K562 (cell line): Measurements from ENCODE around the gene RPF1. TPM values are rescaled to one million over a fixed set of nuclear protein-coding genes. Genes with fewer than 3 reads are reported as not detected.
A peak's percentile ranks its signal among the peaks of the same experiment; 100 is the strongest.

Experiments used
- CBFB ChIP-seq: sonication (generic); formaldehyde crosslinking; IDR thresholded peaks from 2 replicates; pipeline ENCODE4 v1.4.0; 2020; ENCODE audit warnings: mild to moderate bottlenecking, missing genetic modification reagents
- CBX2 ChIP-seq: fragments of 200-600 bp; sonication (generic); IDR thresholded peaks from one replicate; pipeline ENCODE4 v1.6.1; 2012; ENCODE audit warnings: mild to moderate bottlenecking, low read length, inconsistent platforms; ENCODE audit not compliant: insufficient read depth, poor library complexity, severe bottlenecking
- E2F6 ChIP-seq, 2 experiments: IDR thresholded peaks; 2 replicates each; pipeline ENCODE4 v1.6.1; 2011; ENCODE audit warnings: borderline replicate concordance in 1 of 2, control low read depth in 1 of 2, low read depth in 1 of 2, low read length in 1 of 2, mild to moderate bottlenecking in 1 of 2, mixed read lengths in 1 of 2, moderate library complexity in 1 of 2; ENCODE audit not compliant: insufficient read depth in 1 of 2, insufficient read length in 1 of 2, poor library complexity in 1 of 2, severe bottlenecking in 1 of 2; ENCODE audit errors: extremely low read depth in 1 of 2
- FOXK2 ChIP-seq, 2 experiments: fragments of 450-650 bp; IDR thresholded peaks in 1 of 2; conservative IDR thresholded peaks in 1 of 2; 2 replicates each; pipeline ENCODE4 v1.6.1; 2016; ENCODE audit warnings: low read depth in 2 of 2, mild to moderate bottlenecking in 1 of 2
- HMBOX1 ChIP-seq: sonication (generic); IDR thresholded peaks from 2 replicates; pipeline ENCODE4 v1.6.1; 2016
- HSF4 ChIP-seq: fragments of 250-450 bp; sonication (Bioruptor Pico); IDR thresholded peaks from 2 replicates; pipeline ENCODE4 v2.1.2; 2022; ENCODE audit warnings: mild to moderate bottlenecking, moderate library complexity, borderline replicate concordance
- IFI16 ChIP-seq: fragments of 250-450 bp; sonication (Bioruptor Pico); IDR thresholded peaks from 2 replicates; pipeline ENCODE4 v2.1.2; 2022; ENCODE audit warnings: mild to moderate bottlenecking, inconsistent platforms
- LCOR ChIP-seq: sonication (generic); formaldehyde crosslinking; IDR thresholded peaks from 2 replicates; pipeline ENCODE4 v1.8.0; 2022; ENCODE audit warnings: mild to moderate bottlenecking, missing genetic modification reagents
- NR4A1 ChIP-seq, 2 experiments: fragments of 250-450 bp in 1 of 2; fragments of 450-650 bp in 1 of 2; sonication (Bioruptor Pico) in 1 of 2; IDR thresholded peaks; 2 replicates each; pipeline versions ENCODE4 v1.4.0 to v1.6.1; 2016 to 2020; ENCODE audit warnings: mild to moderate bottlenecking in 2 of 2, missing compliant biosample characterization in 1 of 2, missing genetic modification characterization in 1 of 2, moderate library complexity in 1 of 2
- POU5F1 ChIP-seq: fragments of 150-350 bp; IDR thresholded peaks from 2 replicates; pipeline ENCODE4 v1.6.1; 2014; ENCODE audit warnings: borderline replicate concordance, low read length, low read depth, mild to moderate bottlenecking; ENCODE audit not compliant: partially characterized antibody
- SNAPC5 ChIP-seq: fragments of 250-450 bp; sonication (Bioruptor Pico); IDR thresholded peaks from 2 replicates; pipeline ENCODE4 v1.8.0; 2021; ENCODE audit warnings: moderate library complexity, mild to moderate bottlenecking, inconsistent platforms
- TEAD1 ChIP-seq, 2 experiments: fragments of 450-650 bp in 1 of 2; sonication (generic) in 1 of 2; formaldehyde crosslinking; IDR thresholded peaks; 2 replicates each; pipeline versions ENCODE4 v1.4.0 to v1.8.0; 2020 to 2022; ENCODE audit warnings: mild to moderate bottlenecking in 2 of 2, missing genetic modification reagents in 1 of 2
- THRA ChIP-seq: fragments of 450-650 bp; IDR thresholded peaks from 2 replicates; pipeline ENCODE4 v1.6.1; 2017; ENCODE audit warnings: mild to moderate bottlenecking, moderate library complexity
- ZBTB11 ChIP-seq, 3 experiments: fragments of 200-800 bp in 1 of 3; fragments of 250-450 bp in 1 of 3; fragments of 450-650 bp in 1 of 3; sonication (Bioruptor Pico) in 1 of 3; sonication (Bioruptor generic) in 1 of 3; formaldehyde crosslinking in 1 of 3; IDR thresholded peaks; 2 replicates each; pipeline versions ENCODE4 v1.6.1 to v1.8.0; 2016 to 2022; ENCODE audit warnings: mild to moderate bottlenecking in 2 of 3, missing genetic modification characterization in 2 of 3, missing compliant biosample characterization in 1 of 3, moderate library complexity in 1 of 3
- ZNF212 ChIP-seq: fragments of 450-650 bp; formaldehyde crosslinking; IDR thresholded peaks from 2 replicates; pipeline ENCODE4 v1.4.0; 2020; ENCODE audit warnings: mild to moderate bottlenecking
- ZNF79 ChIP-seq: fragments of 250-450 bp; sonication (Bioruptor Pico); IDR thresholded peaks from 2 replicates; pipeline ENCODE4 v1.4.0; 2020; ENCODE audit warnings: low read depth, mild to moderate bottlenecking, moderate library complexity
- polyA plus RNA-seq, 8 experiments: library from polyadenylated mRNA; depleted of rRNA in 4 of 8; stranded (reverse) in 5 of 8; unstranded in 3 of 8; fragments of >200 nt; fragmentation: Nextera tagmentation in 2 of 8; fragmentation: Illumina TruSeq in 1 of 8; extraction: Ambion mirVana in 2 of 8; extraction: Trizol in 1 of 8; gene quantifications; 2 replicates each; pipeline versions ENCODE4 v1.2.1 to v1.2.3, GENCODE V29; 2011 to 2014; ENCODE audit warnings: inconsistent platforms in 1 of 8, missing spikeins in 1 of 8
- total RNA-seq, 7 experiments: library from RNA; depleted of rRNA in 6 of 7; stranded (reverse); fragments of >200 nt in 6 of 7; fragmentation: Illumina TruSeq in 2 of 7; extraction: Trizol in 2 of 7; gene quantifications; 2 replicates each; pipeline versions ENCODE4 v1.2.1 to v1.2.3, GENCODE V29; 2011 to 2021; ENCODE audit warnings: low replicate concordance in 1 of 7

RPF1 gene
- total and polyA plus RNA-seq, 9 of the 15 experiments (the other 6 are each of a cell fraction or from before 2014, with no cell fraction given): 52.4 to 156 (median 90.2) TPM

GRCh38 chr1:84478876-84479868 lies at the start of gene RPF1 (continued):
- TF ChIP-seq E2F6 (IDR thresholded peaks at IDR 0.05; ENCODE audit: borderline replicate concordance in 1 of 2, extremely low read depth in 1 of 2, insufficient read depth in 1 of 2, insufficient read length in 1 of 2, low read depth in 1 of 2, low read length in 1 of 2, poor library complexity in 1 of 2, severe bottlenecking in 1 of 2): peak; percentile 54 to 68
- no peak; the same call in 1 of the 2 replicates for TF ChIP-seq ZNF212 (CRISPR knock-in tag)
- TF ChIP-seq LCOR (CRISPR knock-in tag): peak; percentile 89
- TF ChIP-seq SNAPC5: no peak
- no peak for TF ChIP-seq HSF4 (CRISPR knock-in tag)
- TF ChIP-seq TEAD1 (CRISPR knock-in tag; IDR thresholded peaks at IDR 0.05): 0 out of 4 replicates have a peak, but pooled peaks of 1 of the 2 experiments have one; percentile 21
- TF ChIP-seq IFI16 (CRISPR knock-in tag): no peak
- no peak for TF ChIP-seq ZNF79 (CRISPR knock-in tag)
- no peak for TF ChIP-seq CBFB
- TF ChIP-seq THRA: no peak
- TF ChIP-seq HMBOX1: no peak
- peak in 1 of 3 experiments; percentile 86; a peak in 2 of 6 replicates for TF ChIP-seq ZBTB11 (CRISPR knock-in tag; IDR thresholded peaks at IDR 0.05)
- no peak for TF ChIP-seq CBX2
- TF ChIP-seq POU5F1: no peak
- TF ChIP-seq NR4A1 (CRISPR knock-in tag; IDR thresholded peaks at IDR 0.05): no peak
- no peak for TF ChIP-seq NR4A1 (tag; IDR thresholded peaks at IDR 0.05)
- peak in 1 of 2 experiments; percentile 72; a peak in 3 of 4 replicates for TF ChIP-seq FOXK2 (conservative IDR thresholded peaks at IDR 0.05 in 1 of 2, IDR thresholded peaks at IDR 0.05 in 1 of 2; ENCODE audit: low read depth in 2 of 2)
